ENCODE measurements around the gene GJA10.

Gene GJA10

DNA sequence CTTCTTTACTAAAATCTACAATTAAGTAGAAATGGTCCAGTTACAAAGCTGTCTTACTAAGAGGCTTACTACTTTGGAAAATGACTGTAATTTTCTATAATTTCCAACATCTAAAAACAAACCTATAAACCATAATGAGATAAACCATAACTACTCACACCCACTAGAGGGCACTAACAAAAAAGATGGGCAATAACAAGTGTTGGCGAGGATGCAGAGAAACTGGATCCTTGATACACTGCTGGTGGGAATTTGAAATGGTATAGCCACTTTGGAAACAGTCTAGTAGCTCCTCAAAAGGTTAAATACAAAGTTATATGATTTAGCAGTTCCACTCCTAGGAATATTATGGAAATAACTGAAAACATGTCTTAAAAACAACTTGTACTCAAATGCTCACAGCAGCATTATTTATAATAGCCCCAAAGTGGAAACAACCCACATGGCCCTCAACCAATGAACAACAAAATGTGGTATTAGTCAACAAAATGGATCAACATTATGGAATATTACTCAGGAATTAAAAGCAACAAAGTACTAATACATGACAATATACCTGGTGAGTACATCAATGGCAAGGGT lies 50.6 kb downstream of the GJA10 start:
- DNase-seq (ENCODE audit: low read depth in 1 of 2, low spot score in 1 of 2), result no peak

Measured in stimulated activated CD4-positive, alpha-beta T cell treated with anti-CD3 and anti-CD28 coated beads, Interleukin-15, amount 100 ng/mL, for 1 hour (primary cell).